CD14-positive monocyte (primary cell): ENCODE results near the gene B3GNT8. TPM values are rescaled to one million over a fixed set of nuclear protein-coding genes. Genes with fewer than 3 reads are reported as not detected.

ENCODE experiments used
- DNase-seq, 3 donors: peaks; one replicate each; pipeline ENCODE4 v3.0.0-alpha.2; 2011 to 2022
- H2AFZ ChIP-seq: 2 replicates; pipeline ENCODE4 v1.6.0; 2012; ENCODE audit warnings: mild to moderate bottlenecking, low read depth, low read length, inconsistent platforms; ENCODE audit not compliant: insufficient read depth, poor library complexity, severe bottlenecking
- H3K27ac ChIP-seq, 2 donors: 1 replicate in 1 of 2; 2 replicates in 1 of 2; pipeline ENCODE4 v1.5.1; 2012 to 2013; ENCODE audit warnings: low read length in 2 of 2, control low read depth in 1 of 2, inconsistent platforms in 1 of 2, low read depth in 1 of 2, mild to moderate bottlenecking in 1 of 2
- H3K27me3 ChIP-seq, 2 donors: one replicate each; pipeline versions ENCODE4 v1.6.0 to v1.6.1; 2011 to 2013; ENCODE audit warnings: low read length in 2 of 2; ENCODE audit not compliant: control insufficient read depth in 2 of 2, insufficient read depth in 2 of 2
- H3K36me3 ChIP-seq, 2 donors: replicated peaks in 1 of 2; 1 replicate in 1 of 2; 2 replicates in 1 of 2; pipeline versions ENCODE4 v1.5.1 to v1.6.1; 2012 to 2013; ENCODE audit warnings: low read length in 2 of 2, control low read depth in 1 of 2, inconsistent platforms in 1 of 2, mild to moderate bottlenecking in 1 of 2; ENCODE audit not compliant: insufficient read depth in 2 of 2, control insufficient read depth in 1 of 2
- H3K4me1 ChIP-seq, 2 donors: 1 replicate in 1 of 2; 2 replicates in 1 of 2; pipeline versions ENCODE4 v1.5.1 to v1.6.1; 2012 to 2013; ENCODE audit warnings: low read length in 2 of 2, control low read depth in 1 of 2, inconsistent platforms in 1 of 2, mild to moderate bottlenecking in 1 of 2, moderate library complexity in 1 of 2; ENCODE audit not compliant: insufficient read depth in 2 of 2, control insufficient read depth in 1 of 2
- H3K4me2 ChIP-seq: replicated peaks from 2 replicates; pipeline ENCODE3; 2012; ENCODE audit warnings: low read length, moderate library complexity, mild to moderate bottlenecking; ENCODE audit not compliant: poor library complexity, severe bottlenecking; ENCODE audit errors: extremely low read depth
- H3K4me3 ChIP-seq, 3 experiments: fragments of 200-600 bp in 1 of 3; sonication (generic) in 1 of 3; replicated peaks in 1 of 3; 1 replicate in 2 of 3; 2 replicates in 1 of 3; pipeline ENCODE4 v1.5.1; 2011 to 2013; ENCODE audit warnings: low read length in 3 of 3, mild to moderate bottlenecking in 3 of 3, control low read depth in 2 of 3, low read depth in 2 of 3, inconsistent platforms in 1 of 3, moderate library complexity in 1 of 3
- H3K79me2 ChIP-seq: 2 replicates; pipeline ENCODE4 v1.6.0; 2012; ENCODE audit warnings: mild to moderate bottlenecking, control low read depth, inconsistent platforms, low read length, moderate library complexity; ENCODE audit not compliant: insufficient read depth
- H3K9ac ChIP-seq: 2 replicates; pipeline ENCODE4 v1.6.0; 2017; ENCODE audit warnings: low read length, mild to moderate bottlenecking; ENCODE audit not compliant: insufficient read depth, poor library complexity, severe bottlenecking
- H3K9me3 ChIP-seq, 2 donors: replicated peaks in 1 of 2; 1 replicate in 1 of 2; 2 replicates in 1 of 2; pipeline versions ENCODE4 v1.5.1 to v1.6.1; 2012 to 2013; ENCODE audit warnings: low read length in 2 of 2, control low read depth in 1 of 2; ENCODE audit not compliant: control insufficient read depth in 1 of 2, insufficient read depth in 1 of 2
- H4K20me1 ChIP-seq: 2 replicates; pipeline ENCODE4 v1.6.0; 2012; ENCODE audit warnings: mild to moderate bottlenecking, low read length, control low read depth, moderate library complexity; ENCODE audit not compliant: insufficient read depth
- H3K27ac Mint-ChIP-seq, 7 donors: one replicate each; pipeline ENCODE4 v1.8.0; 2020; ENCODE audit warnings: mild to moderate bottlenecking in 7 of 7, mixed read lengths in 7 of 7, moderate library complexity in 6 of 7, inconsistent platforms in 2 of 7
- H3K27me3 Mint-ChIP-seq, 3 donors: one replicate each; pipeline ENCODE4 v1.8.0; 2021 to 2022; ENCODE audit warnings: low read depth in 3 of 3, mild to moderate bottlenecking in 3 of 3, mixed read lengths in 3 of 3, moderate library complexity in 3 of 3, inconsistent platforms in 1 of 3
- H3K36me3 Mint-ChIP-seq, 2 donors: one replicate each; pipeline ENCODE4 v1.8.0; 2020; ENCODE audit warnings: mixed read lengths in 2 of 2, inconsistent platforms in 1 of 2, mild to moderate bottlenecking in 1 of 2
- H3K4me1 Mint-ChIP-seq: one replicate; pipeline ENCODE4 v1.8.0; 2020; ENCODE audit warnings: mild to moderate bottlenecking, mixed read lengths
- H3K4me3 Mint-ChIP-seq, 2 donors: one replicate each; pipeline ENCODE4 v1.8.0; 2020; ENCODE audit warnings: mild to moderate bottlenecking in 2 of 2, mixed read lengths in 2 of 2, moderate library complexity in 1 of 2
- H3K9me3 Mint-ChIP-seq, 7 donors: one replicate each; pipeline ENCODE4 v1.8.0; 2020 to 2022; ENCODE audit warnings: mixed read lengths in 7 of 7, mild to moderate bottlenecking in 6 of 7, moderate library complexity in 6 of 7, inconsistent platforms in 2 of 7
- CTCF ChIP-seq: fragments of 200-600 bp; IDR thresholded peaks from one replicate; pipeline ENCODE4 v1.8.0; 2022; ENCODE audit warnings: antibody characterized with exemption, mild to moderate bottlenecking
- WGBS: methylation state at CpG from one replicate; pipeline ENCODE4 v1.1.5; 2013; ENCODE audit warnings: missing lambda C conversion rate; ENCODE audit not compliant: insufficient coverage; 5-methylcytosine and 5-hydroxymethylcytosine counted together
- intact Hi-C, 2 donors: fragments of 100-400 bp; cut with micrococcal nuclease; formaldehyde crosslinking; loops; one replicate each; pipeline versions ENCODE4 v1.15.0 to v1.15.1; 2023
- polyA plus RNA-seq, 3 donors: library from polyadenylated mRNA; depleted of rRNA in 1 of 3; unstranded in 2 of 3; stranded (reverse) in 1 of 3; fragments of 300-500 nt in 2 of 3; fragments of >200 nt in 1 of 3; fragmentation: Illumina TruSeq in 2 of 3; gene quantifications; 1 replicate in 2 of 3; 2 replicates in 1 of 3; pipeline ENCODE4 v1.2.3, GENCODE V29; 2012 to 2021

The B3GNT8 gene
- polyA plus RNA-seq, 3 donors = 2.9 to 18.9 (median 17.4) TPM

GRCh38 chr19:41399525-41399924 lies 27.6 kb downstream of the B3GNT8 start:
- intact Hi-C loops = loop anchor here (1.0 to 5.0 kb wide), 3 partner anchors 8 to 37 kb away; partner anchors contain the start of gene B9D2 (in 1 of the 2)
- no peak for DNase-seq
- peaks cover 15 to 31% of the 10 kb centered on the region in 2 donors for H3K36me3 Mint-ChIP-seq
- H3K27ac Mint-ChIP-seq = peak overlapping the region in 4 of 7 donors; percentile 14 to 87 (median 32)
- no peak overlapping the region for H3K4me3 ChIP-seq
- H3K9me3 ChIP-seq = no peaks in the 10 kb centered on the region
- H3K4me1 Mint-ChIP-seq = peaks cover 39% of the 10 kb centered on the region
- H3K27ac ChIP-seq = no peak overlapping the region
- WGBS = 100% methylated on average over 2 of the region's 2 CpGs
- H4K20me1 ChIP-seq = peaks cover 7% of the 10 kb centered on the region
- H3K4me1 ChIP-seq = peaks cover 27 to 29% of the 10 kb centered on the region in 2 donors
- no peaks in the 10 kb centered on the region for H3K9me3 Mint-ChIP-seq
- peaks cover 11 to 26% of the 10 kb centered on the region in 2 donors for H3K36me3 ChIP-seq
- H3K4me3 Mint-ChIP-seq = no peak overlapping the region
- no peaks in the 10 kb centered on the region for H3K27me3 Mint-ChIP-seq
- H3K4me2 ChIP-seq = no peak overlapping the region
- no peak overlapping the region for H2AFZ ChIP-seq
- peaks cover 90% of the 10 kb centered on the region for H3K79me2 ChIP-seq
- no peaks in the 10 kb centered on the region for H3K27me3 ChIP-seq
- TF ChIP-seq CTCF = no peak
- no peak overlapping the region for H3K9ac ChIP-seq

GRCh38 chr19:41399091-41399490 lies 28.1 kb downstream of the B3GNT8 start:
- Mint-ChIP-seq H3K4me3 (peak overlapping the region in 1 of 2 donors; percentile 97), H3K9me3 (no peaks in the 10 kb centered on the region), H3K27ac (peak overlapping the region in 5 of 7 donors; percentile 64 to 100 (median 98)), H3K27me3 (no peaks in the 10 kb centered on the region), H3K4me1 (peaks cover 39% of the 10 kb centered on the region), H3K36me3 (peaks cover 15 to 31% of the 10 kb centered on the region in 2 donors)
- Histone ChIP-seq H3K27me3 (no peaks in the 10 kb centered on the region), H2AFZ (no peak overlapping the region), H3K27ac (peak overlapping the region in 1 of 2 donors; percentile 97), H3K36me3 (peaks cover 11 to 26% of the 10 kb centered on the region in 2 donors), H3K4me1 (peaks cover 27 to 29% of the 10 kb centered on the region in 2 donors), H4K20me1 (peaks cover 7% of the 10 kb centered on the region), H3K4me2 (peak overlapping the region; percentile 88), H3K4me3 (peak overlapping the region in 1 of 3 experiments; percentile 95), H3K9ac (no peak overlapping the region), H3K79me2 (peaks cover 90% of the 10 kb centered on the region), H3K9me3 (no peaks in the 10 kb centered on the region)
- DNase-seq = no peak
- 100% methylated on average over 2 of the region's 3 CpGs for WGBS
- TF ChIP-seq CTCF = no peak
- intact Hi-C loops = loop anchor here (1.0 to 5.0 kb wide), 3 partner anchors 8 to 37 kb away; partner anchors contain the start of gene B9D2 (in 1 of the 2)
